B cell (primary cell): ENCODE measurements around the gene ARHGAP4. TPM values are rescaled to one million over a fixed set of nuclear protein-coding genes. Genes with fewer than 3 reads are reported as not detected.
A peak's percentile ranks its signal among the peaks of the same experiment; 100 is the strongest.

Experiments used
- ATAC-seq: fragments of 200-7000 bp; cut with Tn5 transposase; one replicate; pipeline ENCODE4 v1.10.0; 2021; ENCODE audit warnings: low read depth, mild to moderate bottlenecking, moderate number of reproducible peaks, moderate library complexity
- CTCF ChIA-PET: fragments of 350-600 bp; sonication (Branson Sonifier 250); formaldehyde crosslinking; loops from one replicate; lab custom pipeline; 2021; ENCODE audit warnings: antibody characterized with exemption, inconsistent platforms; lab: Charles Lee
- POLR2A ChIA-PET: fragments of 350-600 bp; sonication (Branson Sonifier 250); formaldehyde crosslinking; loops from one replicate; lab custom pipeline; 2021; ENCODE audit warnings: antibody characterized with exemption; lab: Charles Lee
- DNase-seq: peaks from one replicate; pipeline ENCODE4 v3.0.0; 2013
- H2AFZ ChIP-seq: 2 replicates; pipeline ENCODE4 v1.6.1; 2012; ENCODE audit warnings: mild to moderate bottlenecking, low read depth, low read length; ENCODE audit not compliant: insufficient read depth, poor library complexity, severe bottlenecking
- H3K27ac ChIP-seq, 2 donors: 1 replicate in 1 of 2; 2 replicates in 1 of 2; pipeline ENCODE4 v1.5.1; 2012 to 2013; ENCODE audit warnings: low read length in 2 of 2, mild to moderate bottlenecking in 2 of 2, moderate library complexity in 1 of 2
- H3K27me3 ChIP-seq, 4 experiments: fragments of 200-600 bp in 1 of 4; sonication (generic) in 1 of 4; replicated peaks in 1 of 4; 1 replicate in 2 of 4; 2 replicates in 2 of 4; pipeline versions ENCODE4 v1.6.1 to v1.7.0; 2013 to 2016; ENCODE audit warnings: low read length in 3 of 4, mild to moderate bottlenecking in 2 of 4, mixed read lengths in 1 of 4, moderate library complexity in 1 of 4; ENCODE audit not compliant: insufficient read depth in 4 of 4, control insufficient read depth in 3 of 4; ENCODE audit errors: control extremely low read depth in 1 of 4
- H3K36me3 ChIP-seq, 2 experiments: replicated peaks in 1 of 2; 1 replicate in 1 of 2; 2 replicates in 1 of 2; pipeline versions ENCODE4 v1.6.1 to v1.7.1; 2013; ENCODE audit warnings: low read length in 1 of 2; ENCODE audit not compliant: insufficient read depth in 2 of 2, control insufficient read depth in 1 of 2; ENCODE audit errors: control extremely low read depth in 1 of 2, extremely low read depth in 1 of 2
- H3K4me1 ChIP-seq, 2 donors: fragments of 200-600 bp in 1 of 2; sonication (generic) in 1 of 2; 1 replicate in 1 of 2; 2 replicates in 1 of 2; pipeline versions ENCODE4 v1.5.1 to v1.6.1; 2013 to 2017; ENCODE audit warnings: low read length in 2 of 2; ENCODE audit not compliant: control insufficient read depth in 2 of 2, insufficient read depth in 2 of 2
- H3K4me2 ChIP-seq: replicated peaks from 2 replicates; pipeline ENCODE3; 2012; ENCODE audit warnings: mild to moderate bottlenecking, low read depth, low read length; ENCODE audit not compliant: poor library complexity, severe bottlenecking
- H3K4me3 ChIP-seq, 5 experiments: fragments of 200-600 bp in 1 of 5; sonication (generic) in 1 of 5; 1 replicate in 3 of 5; 2 replicates in 2 of 5; pipeline versions ENCODE4 v1.5.1 to v1.7.0; 2011 to 2016; ENCODE audit warnings: low read length in 4 of 5, mild to moderate bottlenecking in 4 of 5, low read depth in 2 of 5, control low read depth in 1 of 5, moderate library complexity in 1 of 5; ENCODE audit not compliant: insufficient read depth in 1 of 5; ENCODE audit errors: control extremely low read depth in 1 of 5, extremely low read depth in 1 of 5
- H3K79me2 ChIP-seq: fragments of 200-600 bp; sonication (generic); one replicate; pipeline ENCODE4 v1.6.0; 2016; ENCODE audit warnings: low read length; ENCODE audit not compliant: control insufficient read depth, insufficient read depth
- H3K9ac ChIP-seq: fragments of 200-600 bp; sonication (generic); 2 replicates; pipeline ENCODE4 v1.6.1; 2017; ENCODE audit warnings: mild to moderate bottlenecking, low read length, moderate library complexity
- H3K9me3 ChIP-seq, 3 donors: one replicate each; pipeline versions ENCODE4 v1.6.1 to v1.7.1; 2013; ENCODE audit warnings: low read length in 2 of 3; ENCODE audit not compliant: control insufficient read depth in 2 of 3, insufficient read depth in 1 of 3; ENCODE audit errors: control extremely low read depth in 1 of 3
- H4K20me1 ChIP-seq: 2 replicates; pipeline ENCODE4 v1.6.0; 2012; ENCODE audit warnings: mild to moderate bottlenecking, low read length; ENCODE audit not compliant: insufficient read depth, control insufficient read depth, poor library complexity, severe bottlenecking
- H3K27ac Mint-ChIP-seq: one replicate; pipeline ENCODE4 v1.8.0; 2021; ENCODE audit warnings: mixed read lengths
- H3K27me3 Mint-ChIP-seq: one replicate; pipeline ENCODE4 v1.8.0; 2021; ENCODE audit warnings: mixed read lengths
- H3K4me1 Mint-ChIP-seq: one replicate; pipeline ENCODE4 v1.8.0; 2021; ENCODE audit warnings: mixed read lengths
- H3K4me3 Mint-ChIP-seq: one replicate; pipeline ENCODE4 v1.8.0; 2021; ENCODE audit warnings: mixed read lengths
- H3K9me3 Mint-ChIP-seq: one replicate; pipeline ENCODE4 v1.8.0; 2022; ENCODE audit warnings: mixed read lengths; ENCODE audit not compliant: insufficient read depth
- EZH2 ChIP-seq: IDR thresholded peaks from 2 replicates; pipeline ENCODE4 v1.6.1; 2012; ENCODE audit warnings: borderline replicate concordance, low read depth, mild to moderate bottlenecking, moderate library complexity, low read length; ENCODE audit not compliant: insufficient read depth, poor library complexity, severe bottlenecking
- WGBS: methylation state at CpG from one replicate; pipeline ENCODE4 v1.1.5; 2013; ENCODE audit warnings: missing lambda C conversion rate; ENCODE audit not compliant: insufficient coverage; 5-methylcytosine and 5-hydroxymethylcytosine counted together
- intact Hi-C: fragments of 100-400 bp; cut with micrococcal nuclease; formaldehyde crosslinking; loops from one replicate; pipeline ENCODE4 v1.10.0; 2022
- polyA plus RNA-seq: library from polyadenylated mRNA; depleted of rRNA; stranded (reverse); fragments of >200 nt; gene quantifications from 2 replicates; pipeline ENCODE4 v1.2.3, GENCODE V29; 2012
- total RNA-seq, 2 donors: library from RNA; stranded (reverse); fragments of 120-200 nt in 1 of 2; gene quantifications; 1 replicate in 1 of 2; 2 replicates in 1 of 2; pipeline versions ENCODE4 v1.2.3 to v1.2.4, GENCODE V29; 2013 to 2022
- TF ChIP-seq, protein P1 (sequence below): fragments of 200-600 bp; IDR thresholded peaks from one replicate; pipeline ENCODE4 v1.8.0; 2022; ENCODE audit warnings: antibody characterized with exemption, mild to moderate bottlenecking

ARHGAP4 gene
- total and polyA plus RNA-seq, 2 donors (not counting 1 experiment from before 2014, with no cell fraction given): 242 to 711 TPM

DNA sequence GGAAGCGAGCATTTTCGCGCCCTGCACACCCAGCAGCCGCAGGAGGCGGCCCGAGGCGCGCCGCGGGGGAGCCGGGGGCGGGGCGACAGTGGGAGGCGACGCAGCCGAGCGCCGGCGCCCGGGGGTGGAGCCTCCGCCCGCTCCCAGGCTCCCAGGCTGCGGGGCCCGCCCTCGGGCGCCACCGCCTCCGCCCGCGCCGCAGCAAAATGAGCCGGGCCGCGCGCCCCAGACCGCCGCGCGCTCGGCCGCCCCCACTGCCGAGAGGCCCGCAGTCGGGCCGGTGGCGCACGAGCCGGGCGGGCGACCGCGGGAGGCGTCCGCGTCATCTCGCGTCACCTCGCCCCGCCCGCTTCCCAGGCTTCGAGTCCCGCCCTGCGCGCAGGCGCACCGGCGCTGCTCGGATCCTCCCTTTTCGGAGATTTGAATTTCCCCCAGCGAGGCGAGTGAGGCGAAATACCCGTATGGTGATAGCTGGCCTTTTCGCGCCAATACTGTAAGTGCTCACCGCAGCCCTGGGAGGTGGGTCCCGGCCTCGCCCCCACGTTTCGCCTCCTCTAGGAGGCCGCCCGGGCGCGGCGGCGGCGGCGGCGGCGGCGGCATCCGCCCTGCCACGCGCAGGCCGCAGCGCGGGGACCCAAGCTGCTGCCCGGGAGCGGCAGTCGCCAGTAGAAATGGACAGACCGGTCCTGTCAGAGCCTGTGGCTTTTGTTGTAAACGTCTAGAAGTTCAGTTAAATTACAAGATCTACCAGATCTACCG lies 46.5 kb upstream of the ARHGAP4 start, which contains the start of gene TMEM187:
Gene TMEM187, plus strand, starts transcription at position 387 of the 759 bp plus-strand sequence. CDS start 9,309 bp downstream, outside the sequence.
- ATAC-seq (peak; percentile 57), DNase-seq (peak; percentile 92)
- peak within 1 kb of the TSS; percentile 100 for H3K27ac Mint-ChIP-seq
- peaks cover 40% of the 10 kb centered on the region for H3K4me1 Mint-ChIP-seq
- H3K27me3 ChIP-seq: no peaks in the 10 kb centered on the region
- peak within 1 kb of the TSS; percentile 70 for H3K4me2 ChIP-seq
- intact Hi-C loops: loop anchor here (2.0 to 5.0 kb wide), 4 partner anchors 35 to 405 kb away; partner anchors contain the start of genes EMD and IRAK1
- H3K27me3 Mint-ChIP-seq: no peaks in the 10 kb centered on the region
- H3K4me3 ChIP-seq: peak within 1 kb of the TSS; percentile 64 to 99 (median 97)
- peaks cover 38% of the 10 kb centered on the region for H3K79me2 ChIP-seq
- H3K4me3 Mint-ChIP-seq: peak within 1 kb of the TSS; percentile 100
- H3K9ac ChIP-seq: peak within 1 kb of the TSS; percentile 100
- ChIA-PET POLR2A (interaction anchor here (1.0 to 2.5 kb wide), 2 partner anchors 46 to 425 kb away, joined by 3 to 35 read pairs; partner anchors contain the start of gene ARHGAP4), CTCF (interaction anchor here (2.1 kb wide), 1 partner anchor 48 kb away, joined by 5 read pairs; no protein-coding TSS in a partner anchor)
- H3K9me3 Mint-ChIP-seq: no peaks in the 10 kb centered on the region
- under 1% methylated on average over 81 of the region's 103 CpGs for WGBS
- TF ChIP-seq EZH2: no peak
- TF ChIP-seq, protein P1, sequence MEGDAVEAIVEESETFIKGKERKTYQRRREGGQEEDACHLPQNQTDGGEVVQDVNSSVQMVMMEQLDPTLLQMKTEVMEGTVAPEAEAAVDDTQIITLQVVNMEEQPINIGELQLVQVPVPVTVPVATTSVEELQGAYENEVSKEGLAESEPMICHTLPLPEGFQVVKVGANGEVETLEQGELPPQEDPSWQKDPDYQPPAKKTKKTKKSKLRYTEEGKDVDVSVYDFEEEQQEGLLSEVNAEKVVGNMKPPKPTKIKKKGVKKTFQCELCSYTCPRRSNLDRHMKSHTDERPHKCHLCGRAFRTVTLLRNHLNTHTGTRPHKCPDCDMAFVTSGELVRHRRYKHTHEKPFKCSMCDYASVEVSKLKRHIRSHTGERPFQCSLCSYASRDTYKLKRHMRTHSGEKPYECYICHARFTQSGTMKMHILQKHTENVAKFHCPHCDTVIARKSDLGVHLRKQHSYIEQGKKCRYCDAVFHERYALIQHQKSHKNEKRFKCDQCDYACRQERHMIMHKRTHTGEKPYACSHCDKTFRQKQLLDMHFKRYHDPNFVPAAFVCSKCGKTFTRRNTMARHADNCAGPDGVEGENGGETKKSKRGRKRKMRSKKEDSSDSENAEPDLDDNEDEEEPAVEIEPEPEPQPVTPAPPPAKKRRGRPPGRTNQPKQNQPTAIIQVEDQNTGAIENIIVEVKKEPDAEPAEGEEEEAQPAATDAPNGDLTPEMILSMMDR: no peak
- peaks cover 20% of the 10 kb centered on the region for H4K20me1 ChIP-seq
- no peaks in the 10 kb centered on the region for H3K9me3 ChIP-seq
- peaks cover 38 to 42% of the 10 kb centered on the region in 2 donors for H3K4me1 ChIP-seq
- H3K27ac ChIP-seq: peak within 1 kb of the TSS; percentile 100
- H3K36me3 ChIP-seq: peaks cover 0 to 4% of the 10 kb centered on the region in 2 experiments
- H2AFZ ChIP-seq: peak within 1 kb of the TSS; percentile 71
